Breast epithelium (tissue), 4 donors: ENCODE results near the gene CNTNAP2. TPM values are rescaled to one million over a fixed set of nuclear protein-coding genes. Genes with fewer than 3 reads are reported as not detected.

Source experiments
- DNase-seq, 2 donors: peaks; one replicate each; pipeline ENCODE4 v3.0.0-alpha.2; 2019; ENCODE audit warnings: low spot score in 2 of 2
- H3K27ac ChIP-seq, 2 donors: fragments of 200-600 bp; sonication (generic) in 1 of 2; one replicate each; pipeline ENCODE4 v1.5.1; 2016 to 2019; ENCODE audit warnings: mild to moderate bottlenecking in 1 of 2
- H3K27me3 ChIP-seq, 2 donors: fragments of 200-600 bp; sonication (generic) in 1 of 2; one replicate each; pipeline versions ENCODE4 v1.5.1 to v1.6.0; 2017 to 2019; ENCODE audit warnings: control low read depth in 1 of 2, mild to moderate bottlenecking in 1 of 2
- H3K36me3 ChIP-seq: fragments of 200-600 bp; one replicate; pipeline ENCODE4 v1.5.1; 2019
- H3K4me1 ChIP-seq, 2 donors: fragments of 200-600 bp; sonication (generic); one replicate each; pipeline ENCODE4 v1.5.1; 2016 to 2019; ENCODE audit warnings: control low read depth in 1 of 2
- H3K4me3 ChIP-seq, 3 donors: fragments of 200-600 bp; sonication (generic); 1 replicate in 2 of 3; 2 replicates in 1 of 3; pipeline ENCODE4 v1.5.1; 2016 to 2019; ENCODE audit warnings: mild to moderate bottlenecking in 3 of 3, moderate library complexity in 2 of 3
- H3K9me3 ChIP-seq, 2 donors: fragments of 200-600 bp; sonication (generic) in 1 of 2; one replicate each; pipeline ENCODE4 v1.5.1; 2016 to 2019; ENCODE audit warnings: control low read depth in 1 of 2
- POLR2A ChIP-seq: fragments of 450-650 bp; IDR thresholded peaks from one replicate; pipeline ENCODE4 v1.6.1; 2016; ENCODE audit warnings: antibody characterized with exemption, mild to moderate bottlenecking, moderate library complexity
- POLR2AphosphoS5 ChIP-seq, 3 donors: sonication (generic); formaldehyde crosslinking; IDR thresholded peaks; one replicate each; pipeline ENCODE4 v1.6.1; 2017; ENCODE audit warnings: antibody characterized with exemption in 3 of 3
- intact Hi-C: fragments of 100-400 bp; cut with DNase I; formaldehyde crosslinking; loops from one replicate; pipeline ENCODE4 v1.15.1; 2023; ENCODE audit warnings: low total_unique reads
- total RNA-seq, 3 donors: library from RNA; depleted of rRNA; stranded (reverse); fragments of >200 nt; gene quantifications; one replicate each; pipeline ENCODE4 v1.1.0, GENCODE V29; 2016
- TF ChIP-seq, protein P1 (sequence below), 3 donors: fragments of 450-650 bp; IDR thresholded peaks; one replicate each; pipeline ENCODE4 v1.5.1; 2016 to 2017; ENCODE audit warnings: antibody characterized with exemption in 3 of 3, mild to moderate bottlenecking in 3 of 3, moderate library complexity in 3 of 3

Gene CNTNAP2
- total RNA-seq, 3 donors from 2014 or later: 0.29 to 0.66 TPM; not detected in 1

DNA sequence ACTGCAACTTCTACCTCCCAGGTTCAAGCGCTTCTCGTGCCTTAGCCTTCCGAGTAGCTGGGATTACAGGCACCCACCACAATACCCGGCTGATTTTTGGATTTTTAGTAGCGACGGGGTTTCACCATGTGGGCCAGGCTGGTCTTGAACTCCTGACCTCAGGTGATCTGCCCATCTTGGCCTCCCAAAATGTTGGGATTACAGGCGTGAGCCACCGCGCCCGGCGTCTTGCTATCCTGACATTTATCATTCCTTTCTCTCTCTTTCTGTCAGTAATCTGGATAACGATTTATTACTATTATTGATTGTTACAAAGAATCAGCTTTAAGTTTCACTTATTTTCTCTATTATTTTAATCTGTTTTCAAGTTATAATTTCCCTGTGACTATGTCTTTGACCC, 548.4 kb downstream of the CNTNAP2 start:
- intact Hi-C loops: no loop called here
- Histone ChIP-seq H3K4me1 (no peaks in the 10 kb centered on the region), H3K9me3 (peaks cover 3 to 13% of the 10 kb centered on the region in 2 donors), H3K36me3 (no peaks in the 10 kb centered on the region), H3K4me3 (no peak overlapping the region), H3K27ac (no peak overlapping the region), H3K27me3 (no peaks in the 10 kb centered on the region)
- TF ChIP-seq POLR2AphosphoS5 (IDR thresholded peaks at IDR 0.05): no peak
- no peak for TF ChIP-seq POLR2A
- TF ChIP-seq, protein P1, sequence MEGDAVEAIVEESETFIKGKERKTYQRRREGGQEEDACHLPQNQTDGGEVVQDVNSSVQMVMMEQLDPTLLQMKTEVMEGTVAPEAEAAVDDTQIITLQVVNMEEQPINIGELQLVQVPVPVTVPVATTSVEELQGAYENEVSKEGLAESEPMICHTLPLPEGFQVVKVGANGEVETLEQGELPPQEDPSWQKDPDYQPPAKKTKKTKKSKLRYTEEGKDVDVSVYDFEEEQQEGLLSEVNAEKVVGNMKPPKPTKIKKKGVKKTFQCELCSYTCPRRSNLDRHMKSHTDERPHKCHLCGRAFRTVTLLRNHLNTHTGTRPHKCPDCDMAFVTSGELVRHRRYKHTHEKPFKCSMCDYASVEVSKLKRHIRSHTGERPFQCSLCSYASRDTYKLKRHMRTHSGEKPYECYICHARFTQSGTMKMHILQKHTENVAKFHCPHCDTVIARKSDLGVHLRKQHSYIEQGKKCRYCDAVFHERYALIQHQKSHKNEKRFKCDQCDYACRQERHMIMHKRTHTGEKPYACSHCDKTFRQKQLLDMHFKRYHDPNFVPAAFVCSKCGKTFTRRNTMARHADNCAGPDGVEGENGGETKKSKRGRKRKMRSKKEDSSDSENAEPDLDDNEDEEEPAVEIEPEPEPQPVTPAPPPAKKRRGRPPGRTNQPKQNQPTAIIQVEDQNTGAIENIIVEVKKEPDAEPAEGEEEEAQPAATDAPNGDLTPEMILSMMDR (IDR thresholded peaks at IDR 0.05): no peak
- no peak for DNase-seq

DNA sequence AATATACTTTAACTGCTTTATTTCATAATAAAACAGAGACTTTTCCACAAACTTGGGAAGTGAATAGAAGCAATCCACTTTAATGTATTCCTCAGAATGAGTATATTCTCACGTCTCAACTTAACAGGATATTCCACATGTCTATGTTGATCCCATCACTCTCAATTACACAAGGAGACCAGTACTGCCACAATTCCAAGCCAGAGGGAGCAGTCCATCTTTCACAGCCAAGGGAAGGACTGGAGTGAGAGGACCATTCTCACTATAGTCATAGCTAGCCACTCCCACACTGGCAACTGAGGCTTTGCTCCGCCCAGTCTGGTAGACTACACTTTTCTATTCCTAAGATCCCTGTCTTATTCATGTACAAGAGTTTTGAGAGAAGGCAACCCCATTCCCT, 553.9 kb downstream of the CNTNAP2 start:
- Histone ChIP-seq H3K4me3 (no peak overlapping the region), H3K27ac (no peak overlapping the region), H3K27me3 (no peaks in the 10 kb centered on the region), H3K9me3 (peaks cover 3 to 13% of the 10 kb centered on the region in 2 donors), H3K4me1 (no peaks in the 10 kb centered on the region), H3K36me3 (no peaks in the 10 kb centered on the region)
- DNase-seq: no peak
- intact Hi-C loops: no loop called here
- TF ChIP-seq, protein P1 (IDR thresholded peaks at IDR 0.05): no peak
- TF ChIP-seq POLR2AphosphoS5 (IDR thresholded peaks at IDR 0.05): no peak
- no peak for TF ChIP-seq POLR2A

DNA sequence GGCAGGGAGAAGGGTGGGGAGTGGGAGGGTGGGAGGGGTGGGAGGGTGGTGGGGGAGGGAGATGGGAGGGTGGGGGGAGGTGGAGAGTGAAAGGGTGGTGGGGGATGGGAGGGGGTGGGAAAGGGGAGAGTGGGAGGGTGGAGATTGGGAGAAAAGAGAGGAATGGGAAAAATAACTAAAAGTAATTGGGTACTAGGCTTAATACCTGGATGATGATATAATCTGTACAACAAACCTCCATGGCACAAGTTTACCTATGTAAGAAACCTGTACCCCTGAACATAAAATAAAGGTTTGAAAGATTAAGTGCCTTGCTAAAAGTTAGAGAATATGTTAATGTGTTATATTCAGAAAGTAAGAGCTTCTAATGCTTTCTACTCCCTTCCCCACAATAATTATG, 564.9 kb downstream of the CNTNAP2 start:
- no peaks in the 10 kb centered on the region for H3K4me1 ChIP-seq
- H3K4me3 ChIP-seq: no peak overlapping the region
- TF ChIP-seq POLR2A (no peak), POLR2AphosphoS5 (IDR thresholded peaks at IDR 0.05) (no peak)
- TF ChIP-seq, protein P1 (IDR thresholded peaks at IDR 0.05): no peak
- DNase-seq: no peak
- intact Hi-C loops: no loop called here
- no peaks in the 10 kb centered on the region for H3K27me3 ChIP-seq
- no peaks in the 10 kb centered on the region for H3K9me3 ChIP-seq
- no peaks in the 10 kb centered on the region for H3K36me3 ChIP-seq
- H3K27ac ChIP-seq: no peak overlapping the region

DNA sequence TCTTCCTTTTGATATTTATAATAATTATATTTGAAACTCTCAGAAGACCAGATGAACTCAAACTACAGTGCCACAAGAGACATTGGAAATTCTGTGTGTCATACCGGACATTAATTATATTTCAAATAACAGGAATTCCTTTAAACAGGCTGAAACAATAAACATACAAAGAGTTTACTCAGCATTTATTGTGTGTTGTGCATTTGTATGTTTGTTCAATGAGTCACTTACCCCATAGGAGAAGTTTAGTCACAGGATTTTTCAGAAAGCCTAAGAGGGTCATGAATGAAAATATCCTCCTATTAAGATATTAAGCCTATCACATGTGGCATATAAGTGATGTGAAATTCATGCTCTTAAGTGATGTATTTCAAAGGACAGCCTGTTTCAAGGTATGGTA, 566.8 kb downstream of the CNTNAP2 start:
- Histone ChIP-seq H3K36me3 (no peaks in the 10 kb centered on the region), H3K9me3 (no peaks in the 10 kb centered on the region), H3K4me1 (no peaks in the 10 kb centered on the region), H3K27ac (no peak overlapping the region), H3K27me3 (no peaks in the 10 kb centered on the region), H3K4me3 (no peak overlapping the region)
- TF ChIP-seq POLR2AphosphoS5 (IDR thresholded peaks at IDR 0.05) (no peak), POLR2A (no peak)
- no peak for DNase-seq
- intact Hi-C loops: no loop called here

DNA sequence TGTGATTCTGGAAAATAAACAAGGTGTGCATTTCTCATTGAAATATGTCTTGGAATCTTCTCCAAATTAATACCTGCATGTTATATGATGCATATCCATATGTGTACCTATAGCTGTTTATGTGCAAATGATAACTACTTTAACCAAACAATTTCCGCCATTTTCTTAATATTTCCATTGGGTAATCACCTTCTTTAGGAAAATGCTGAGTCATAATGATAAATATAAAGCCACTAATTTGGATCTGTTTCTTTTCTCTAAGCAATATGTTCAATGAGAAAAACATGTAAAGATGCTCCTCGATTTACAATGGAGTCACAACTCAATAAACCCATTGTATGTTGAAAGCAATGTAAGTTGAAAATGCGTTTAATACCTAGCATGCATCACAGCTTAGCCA, 574.4 kb downstream of the CNTNAP2 start:
- intact Hi-C loops: no loop called here
- TF ChIP-seq POLR2AphosphoS5 (IDR thresholded peaks at IDR 0.05): no peak
- no peak for TF ChIP-seq POLR2A
- TF ChIP-seq, protein P1 (IDR thresholded peaks at IDR 0.05): no peak

More for the DNA sequence above, 574.4 kb downstream of the CNTNAP2 start:
- Histone ChIP-seq H3K36me3 (no peaks in the 10 kb centered on the region), H3K27me3 (no peaks in the 10 kb centered on the region), H3K4me1 (no peaks in the 10 kb centered on the region), H3K9me3 (no peaks in the 10 kb centered on the region), H3K4me3 (no peak overlapping the region), H3K27ac (no peak overlapping the region)
- no peak for DNase-seq
